ENCODE results near the gene PACSIN1.

Gene PACSIN1

DNA sequence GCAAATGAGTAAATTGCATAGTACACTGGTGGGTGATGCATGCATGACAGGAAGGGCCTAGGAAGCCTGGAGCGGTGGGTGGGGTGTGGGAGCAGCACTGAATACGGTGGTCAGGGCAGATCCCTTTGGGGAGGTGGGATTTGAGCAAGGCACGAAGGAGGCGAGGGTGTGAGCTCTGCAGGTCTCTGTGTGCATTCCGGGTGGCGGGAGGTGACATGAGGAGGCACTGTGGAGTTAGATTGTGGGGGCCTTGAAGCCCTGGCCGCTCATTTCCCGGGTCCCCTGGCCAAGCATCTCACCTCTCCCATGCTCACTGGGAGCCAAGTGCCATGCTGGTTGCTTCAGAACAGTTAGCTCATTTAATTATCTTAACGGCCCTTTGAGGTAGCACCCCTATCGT lies 96.5 kb downstream of the PACSIN1 start:
- no peak for DNase-seq (ENCODE audit: low read depth in 2 of 2)

DNA sequence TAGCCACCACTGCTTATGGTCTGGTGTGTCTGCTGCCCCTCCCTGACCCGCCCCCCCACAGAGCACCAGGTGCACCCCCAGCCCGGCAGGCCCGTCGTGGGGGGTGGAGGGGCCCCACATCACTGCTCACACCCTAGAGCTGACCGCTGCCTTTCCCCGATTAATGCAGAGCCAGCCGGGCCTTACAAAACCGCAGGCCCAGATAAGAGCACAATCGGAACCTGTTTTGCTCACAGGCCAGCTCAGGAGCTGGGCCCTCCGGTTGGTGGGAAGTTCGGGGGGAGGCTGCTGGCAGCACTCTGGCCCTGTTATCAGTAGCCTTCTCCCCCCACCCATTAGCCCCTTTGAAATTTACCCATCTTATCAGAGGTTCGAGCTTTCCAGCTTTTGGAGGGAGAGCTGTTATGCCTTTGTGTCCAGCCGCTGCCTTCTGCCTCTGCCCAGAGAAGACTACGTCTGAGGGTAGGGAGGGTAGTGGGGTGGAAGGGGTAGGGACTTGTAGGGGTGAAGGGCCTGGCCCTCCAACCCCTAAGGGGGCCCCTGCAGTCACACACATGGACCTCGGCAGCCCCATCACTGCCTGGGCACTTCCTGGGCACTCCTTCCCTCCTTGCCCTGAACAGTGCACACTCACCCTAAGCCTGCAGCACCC lies 97.1 kb downstream of the PACSIN1 start:
- no peak for DNase-seq (ENCODE audit: low read depth in 2 of 2)

DNA sequence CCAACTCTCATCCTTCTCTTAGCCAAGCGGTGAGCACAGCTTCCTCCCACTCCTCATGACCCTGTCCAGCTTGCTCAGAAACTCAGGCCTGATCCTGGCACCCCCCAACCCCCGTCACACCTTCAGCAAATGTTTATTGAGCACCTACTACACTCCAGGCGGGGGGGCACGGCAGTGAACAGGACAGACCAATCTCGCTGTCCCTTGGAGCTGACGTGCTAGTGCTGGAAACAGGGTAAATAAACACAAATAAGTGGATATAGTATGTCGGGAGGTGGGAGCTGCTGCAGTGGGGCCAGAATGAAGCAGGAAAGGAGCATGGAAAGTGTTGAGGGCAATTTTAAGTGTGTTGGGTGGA lies 97.6 kb downstream of the PACSIN1 start:
- no peak for DNase-seq (ENCODE audit: low read depth in 2 of 2)

DNA sequence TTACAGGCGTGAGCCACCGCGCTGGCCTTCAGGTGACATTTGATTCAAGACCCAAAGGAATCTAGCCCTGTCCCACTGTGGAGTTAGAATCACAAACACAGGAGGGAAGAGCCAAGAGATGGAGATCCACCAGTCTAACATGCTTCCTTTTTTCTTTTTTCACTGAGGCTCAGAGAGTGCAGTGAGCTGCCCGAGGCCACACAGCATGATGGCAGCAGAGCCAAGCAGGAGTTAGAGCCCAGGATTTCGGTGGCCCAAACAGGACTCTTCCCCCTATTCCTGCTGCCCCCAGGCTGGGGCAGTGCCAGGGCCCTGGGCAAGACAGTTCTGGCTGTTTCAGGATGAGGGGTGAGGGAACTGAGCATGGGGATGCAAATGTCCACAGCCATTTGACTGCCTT lies 98.3 kb downstream of the PACSIN1 start:
- DNase-seq (ENCODE audit: low read depth in 2 of 2): no peak

DNA sequence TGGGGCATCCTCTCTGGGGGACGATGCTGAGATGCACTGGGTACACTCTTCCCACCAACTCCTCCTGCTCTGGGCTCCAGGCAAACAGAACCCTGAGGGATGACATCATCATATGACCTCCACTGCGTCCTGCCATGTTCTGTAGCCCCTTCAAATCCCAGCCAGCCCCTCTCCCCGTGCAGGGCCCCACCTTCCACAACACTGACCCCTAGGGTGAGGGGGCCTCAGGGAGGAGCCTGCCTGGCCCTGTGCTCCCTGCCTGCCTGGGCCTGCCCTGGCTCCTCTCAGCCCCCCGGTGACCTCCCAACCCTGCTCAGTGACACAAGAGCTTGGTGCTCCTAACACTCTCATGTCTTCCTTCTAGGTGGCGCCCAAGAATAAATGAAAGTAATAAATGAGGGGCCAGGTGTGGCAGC lies 99.9 kb downstream of the PACSIN1 start:
- no peak for DNase-seq (ENCODE audit: low read depth in 2 of 2)

DNA sequence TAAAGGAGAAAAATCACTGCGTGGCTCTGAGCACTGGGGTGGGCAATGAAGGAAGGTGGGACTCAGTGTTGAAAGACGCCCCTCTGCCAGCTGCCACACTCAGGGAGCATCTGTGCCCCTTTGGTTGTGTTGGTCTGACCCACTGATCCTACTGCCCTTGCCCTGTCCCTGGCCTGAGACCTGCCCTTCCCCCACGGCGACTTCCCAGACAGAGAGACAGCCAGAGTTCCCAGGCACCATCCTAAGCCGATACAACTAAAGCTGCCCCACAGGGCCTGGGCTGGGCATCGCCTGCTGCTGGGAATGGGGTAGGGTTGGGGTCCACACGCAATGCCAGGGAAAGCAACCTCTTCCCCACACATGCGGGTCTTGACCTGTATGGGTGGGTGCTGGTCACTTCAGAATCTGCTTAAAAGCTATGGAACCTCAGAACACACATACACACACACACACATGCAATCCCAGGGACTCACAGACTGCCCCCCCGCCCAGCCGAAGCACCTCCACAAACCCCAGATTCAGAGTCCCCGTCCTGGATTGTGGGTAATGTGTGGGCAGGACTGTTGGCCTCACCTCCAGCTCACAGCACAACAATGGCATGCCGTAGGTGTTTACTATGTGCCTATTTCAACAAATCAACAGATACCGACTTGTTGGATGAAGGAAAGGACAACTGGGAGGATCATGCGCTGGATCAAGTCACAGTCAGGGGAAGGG lies 101.1 kb downstream of the PACSIN1 start:
- DNase-seq (ENCODE audit: low read depth in 2 of 2): no peak

DNA sequence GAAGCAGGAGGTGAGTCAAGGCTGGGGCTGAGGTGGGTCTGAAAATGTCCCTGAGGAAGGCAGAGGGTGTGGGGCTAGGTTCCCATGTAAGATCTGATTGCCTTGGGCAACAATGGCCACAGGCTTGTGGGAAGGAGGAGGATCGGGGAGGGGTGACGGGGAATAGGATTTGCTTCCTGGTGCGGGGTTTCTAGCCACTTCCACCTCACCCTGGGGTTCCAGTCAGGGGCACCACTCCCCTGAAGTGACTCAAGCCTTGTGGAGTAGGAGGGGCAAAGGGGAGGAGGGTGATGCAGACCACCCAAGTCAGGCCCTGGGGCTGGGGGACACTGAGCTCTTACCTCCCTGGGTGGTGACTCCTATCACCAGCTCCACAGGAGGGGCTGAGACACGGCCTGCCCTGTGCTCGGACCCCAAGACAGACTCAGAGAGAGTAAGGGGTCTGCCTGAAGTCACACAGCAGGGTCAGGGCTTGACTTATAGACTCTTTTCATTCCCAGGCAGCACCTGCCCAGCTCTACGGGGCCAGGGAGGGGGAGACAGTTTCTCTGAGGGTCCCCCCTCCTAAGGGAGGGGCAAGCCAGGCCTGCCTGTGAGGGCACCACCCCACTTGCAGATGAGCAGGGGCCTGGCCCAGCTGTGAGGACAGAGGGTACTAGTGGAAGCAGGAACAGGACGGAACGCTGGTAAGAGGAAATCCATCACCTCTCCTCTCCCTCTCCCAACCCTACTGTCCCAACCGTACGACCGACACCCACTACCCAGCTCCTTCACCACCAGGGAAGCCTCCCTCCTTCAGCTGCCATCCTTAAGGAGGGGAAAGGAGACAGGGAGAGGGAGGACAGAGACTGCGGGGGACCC lies 102.7 kb downstream of the PACSIN1 start:
- DNase-seq (ENCODE audit: low read depth in 2 of 2): no peak

DNA sequence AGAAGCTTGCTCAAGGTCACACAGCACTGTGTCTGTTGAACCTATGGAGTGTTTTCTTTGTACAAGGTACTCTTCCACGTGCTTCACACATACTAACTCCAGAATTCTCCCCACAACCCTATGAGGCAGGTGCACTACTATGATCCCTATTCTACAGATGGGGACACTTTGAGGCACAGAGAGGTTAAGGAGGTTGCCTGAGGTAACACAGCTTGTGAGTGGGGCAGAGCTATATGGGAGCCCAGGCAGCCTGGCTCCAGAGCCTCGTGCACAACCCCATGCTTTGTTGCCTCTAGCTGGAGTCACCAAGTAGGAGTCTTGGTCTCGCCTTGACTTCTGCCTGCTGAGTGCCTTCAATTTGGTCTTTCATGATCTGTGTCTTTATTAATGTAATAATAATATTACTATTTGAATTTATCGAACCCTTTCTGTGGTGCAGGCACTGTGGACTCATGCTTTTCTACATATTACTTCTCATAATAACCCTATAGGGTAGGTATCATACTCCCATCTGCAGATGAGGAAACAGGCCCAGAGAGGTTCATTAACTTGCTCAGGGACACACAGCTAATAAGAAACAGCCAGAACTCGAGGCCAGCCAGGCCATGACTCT lies 103.6 kb downstream of the PACSIN1 start:
- DNase-seq (ENCODE audit: low read depth in 2 of 2): no peak

DNA sequence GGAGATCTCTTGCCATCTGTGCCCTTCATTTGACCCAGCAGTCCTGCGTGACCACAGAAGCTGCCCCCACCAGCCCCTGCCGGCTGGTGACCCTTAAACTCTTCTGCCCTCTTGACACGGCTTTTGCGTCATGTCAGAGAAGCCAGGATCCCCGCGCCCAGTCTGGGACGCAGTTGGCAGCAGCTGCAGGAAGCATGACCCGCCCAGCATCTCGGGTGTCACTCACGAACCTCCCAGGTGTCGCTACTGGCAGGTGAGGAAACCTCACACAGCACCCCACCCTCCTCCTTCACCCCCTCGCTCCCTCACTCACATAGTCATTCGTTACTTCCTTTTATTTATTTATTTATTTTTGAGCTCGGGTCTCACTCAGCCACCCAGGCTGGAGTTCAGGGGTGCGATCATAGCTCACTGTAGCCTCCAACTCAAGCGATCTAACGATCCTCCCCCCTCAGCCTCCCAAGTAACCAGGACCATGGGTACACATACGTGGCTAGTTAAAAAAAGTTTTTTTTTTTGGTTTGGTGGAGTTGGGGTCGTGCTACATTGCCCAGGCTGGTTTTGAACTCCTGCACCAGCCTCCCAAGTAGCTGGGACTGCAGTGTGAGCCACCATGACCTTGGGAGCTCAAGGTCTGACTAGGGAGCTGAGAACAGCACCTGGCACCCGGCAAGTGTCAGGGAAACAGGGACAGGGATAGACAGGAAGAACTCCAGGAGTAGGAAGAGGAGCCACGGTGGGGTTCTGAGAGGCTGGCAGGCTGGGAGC lies 104.4 kb downstream of the PACSIN1 start:
- DNase-seq (ENCODE audit: low read depth in 2 of 2): no peak

DNA sequence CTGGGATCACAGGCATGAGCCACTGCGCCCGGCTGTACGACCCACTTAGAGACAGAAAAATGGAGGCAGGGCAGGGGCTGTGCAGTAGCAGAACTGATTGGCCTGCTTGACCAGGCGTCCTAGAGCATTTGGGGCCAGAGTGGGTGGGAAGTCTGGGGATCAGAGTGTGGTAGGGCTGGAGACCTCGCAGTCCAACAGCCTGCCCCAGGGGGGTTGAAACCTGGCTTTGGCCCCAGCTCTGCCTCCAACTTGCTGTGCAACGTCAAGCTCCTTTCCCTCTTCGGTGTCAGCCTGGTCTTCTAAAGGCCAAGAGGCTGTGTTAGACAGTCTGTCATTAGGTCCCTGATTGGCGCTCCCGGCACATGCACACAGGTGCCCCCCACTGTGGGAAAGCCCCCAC lies 105.5 kb downstream of the PACSIN1 start:
- no peak for DNase-seq (ENCODE audit: low read depth in 2 of 2)

DNA sequence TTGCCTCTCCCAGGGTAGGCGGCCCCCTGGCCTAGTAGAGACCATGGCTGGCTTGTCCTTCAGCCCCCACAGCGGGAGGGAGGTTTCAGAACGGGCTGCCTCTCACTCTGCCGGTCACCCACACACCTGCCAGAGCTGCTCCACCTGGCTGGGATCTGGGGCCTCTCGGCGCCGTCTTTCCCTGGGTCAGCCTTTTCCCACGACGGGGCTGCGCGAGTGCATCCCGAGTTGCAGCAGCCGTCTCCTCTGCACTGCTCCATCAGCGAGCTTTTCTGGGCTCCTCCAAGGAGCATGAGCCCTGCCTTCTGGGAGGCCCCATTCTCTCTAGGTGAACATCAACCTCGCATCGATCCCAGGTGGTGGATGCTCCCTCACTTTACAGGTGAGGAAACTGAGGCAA lies 106.1 kb downstream of the PACSIN1 start:
- DNase-seq (ENCODE audit: low read depth in 2 of 2): no peak

DNA sequence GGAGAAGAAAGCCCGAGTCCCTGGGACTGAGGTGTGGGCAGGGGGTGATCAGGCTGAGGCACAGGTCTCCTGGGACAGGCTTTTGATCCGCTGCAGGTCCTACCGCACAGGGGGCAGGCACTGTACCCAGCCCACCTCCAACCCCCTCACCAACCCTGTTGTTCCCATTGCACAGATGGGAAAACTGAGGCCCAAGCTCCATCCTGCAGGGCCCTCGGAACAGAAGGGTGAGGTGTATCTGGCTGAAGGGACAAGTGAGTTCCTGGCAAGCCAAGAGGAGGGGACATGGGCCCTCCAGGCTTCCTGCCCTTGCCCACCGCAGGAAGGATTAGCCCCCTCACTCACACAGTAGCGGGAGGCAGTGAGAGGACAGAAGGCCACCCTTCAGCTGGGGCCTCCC lies 106.7 kb downstream of the PACSIN1 start:
- DNase-seq (ENCODE audit: low read depth in 2 of 2): no peak

DNA sequence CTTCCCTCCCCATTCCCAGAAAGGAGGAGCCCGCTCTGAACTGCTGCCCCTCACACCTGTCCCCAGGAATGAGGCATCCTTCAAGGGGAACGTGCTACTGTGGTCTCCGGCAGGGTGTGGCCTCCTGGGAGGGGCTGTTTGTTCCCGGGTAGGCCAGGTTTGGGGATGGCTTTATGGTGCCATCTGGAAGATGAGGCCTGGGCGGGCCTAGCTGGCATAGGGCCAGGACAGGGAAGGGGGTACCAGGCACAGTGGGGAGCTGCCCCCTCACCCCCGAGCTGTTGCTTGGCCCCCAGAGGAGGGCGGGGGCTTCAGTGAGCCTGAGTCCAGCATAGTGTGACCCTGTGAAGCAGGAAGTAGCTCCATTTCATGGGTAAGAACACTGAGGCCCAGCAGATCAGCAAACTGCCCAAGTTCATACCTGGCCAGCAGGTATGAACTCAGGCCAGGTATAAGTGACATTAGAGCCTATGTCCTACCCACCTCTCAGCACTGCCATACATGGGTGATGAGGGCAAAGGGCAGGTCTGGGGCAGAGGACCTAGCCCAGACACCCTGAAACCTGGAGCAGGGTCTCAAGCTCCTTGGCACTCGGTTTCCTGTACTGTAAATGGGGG lies 107.8 kb downstream of the PACSIN1 start:
- DNase-seq (ENCODE audit: low read depth in 2 of 2): no peak

DNA sequence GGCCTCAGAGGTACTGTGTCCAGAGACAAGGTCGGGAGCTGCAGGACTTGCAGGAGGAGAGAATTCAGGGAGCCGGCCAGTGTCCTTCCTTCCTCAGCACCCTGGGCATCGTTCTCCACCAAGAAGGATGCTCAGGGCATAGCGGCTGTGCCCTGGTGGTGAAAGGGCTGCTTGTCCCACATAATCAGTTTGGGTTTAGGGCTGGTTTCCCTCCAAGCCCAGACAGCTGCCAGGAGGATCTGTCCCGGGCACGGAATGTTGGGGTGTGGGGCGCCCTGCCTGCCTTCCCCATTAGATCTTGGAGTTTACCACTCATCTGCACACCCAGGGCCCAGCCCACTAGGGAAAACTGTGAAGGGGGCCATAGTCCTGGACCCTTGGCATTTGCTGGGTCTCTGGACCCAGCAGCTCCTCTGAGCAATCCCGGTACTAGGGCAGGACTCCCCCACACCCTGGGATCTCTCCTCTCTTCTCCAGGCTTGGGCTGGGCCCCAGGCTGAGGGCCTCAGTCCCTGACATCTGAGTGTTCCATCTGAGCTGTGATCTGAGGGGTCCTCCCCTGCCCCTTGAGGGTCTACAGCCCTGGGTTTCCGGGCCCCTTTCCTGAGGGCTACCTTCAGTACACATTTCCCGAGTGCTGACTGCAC lies 108.9 kb downstream of the PACSIN1 start:
- no peak for DNase-seq (ENCODE audit: low read depth in 2 of 2)

DNA sequence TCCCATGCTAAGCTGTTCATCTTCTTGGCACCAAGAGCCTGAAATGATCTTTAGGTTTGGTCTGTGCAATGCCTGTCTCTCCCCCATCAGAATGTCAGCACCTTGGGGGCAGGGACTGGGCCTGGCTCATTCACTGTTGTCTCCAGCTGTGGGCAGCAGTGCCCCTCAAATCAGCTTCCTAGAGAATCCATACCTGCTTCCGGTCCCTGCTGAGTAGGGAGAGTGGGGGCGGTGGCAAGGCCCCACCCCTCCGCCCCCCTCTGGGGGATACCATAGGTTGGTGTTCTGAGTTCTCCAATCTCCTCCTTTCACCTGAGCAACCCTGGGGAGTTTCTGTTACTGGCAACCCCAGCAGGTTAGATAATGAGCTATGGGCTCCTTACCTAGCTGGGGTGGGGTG lies 109.5 kb downstream of the PACSIN1 start:
- no peak for DNase-seq (ENCODE audit: low read depth in 2 of 2)

DNA sequence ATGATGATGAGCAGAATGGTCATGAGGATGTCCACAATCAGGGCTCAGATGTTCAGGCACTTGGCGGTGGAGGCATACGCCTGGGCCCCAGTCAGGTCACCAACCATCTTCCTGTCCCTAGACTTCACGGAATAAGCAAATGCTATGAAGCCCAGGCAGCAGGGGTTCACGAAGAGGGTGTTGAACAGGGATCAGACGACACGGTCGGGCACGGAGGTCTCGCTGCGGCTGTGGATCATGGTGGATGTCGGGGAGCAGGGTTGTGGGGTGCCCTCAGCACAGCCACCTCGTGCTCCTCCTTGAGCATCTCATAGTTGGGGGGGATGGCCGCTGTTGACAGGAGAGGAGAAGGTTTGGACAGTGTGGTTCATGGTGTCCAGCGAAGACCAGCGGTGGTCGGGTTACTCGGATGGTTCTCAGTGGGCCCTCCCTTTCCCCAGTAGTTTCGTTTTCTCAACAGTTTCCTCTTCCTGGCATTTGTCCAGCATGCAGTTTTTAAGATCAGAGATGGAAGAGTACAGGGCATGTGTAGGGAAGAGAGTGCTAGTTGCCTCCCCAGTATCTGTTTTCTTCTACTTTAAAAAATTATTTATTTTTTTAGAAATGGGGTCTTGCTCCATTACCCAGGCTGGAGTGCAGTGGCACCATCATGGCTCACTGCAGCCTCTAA lies 110.5 kb downstream of the PACSIN1 start:
- DNase-seq (ENCODE audit: low read depth in 2 of 2): no peak

DNA sequence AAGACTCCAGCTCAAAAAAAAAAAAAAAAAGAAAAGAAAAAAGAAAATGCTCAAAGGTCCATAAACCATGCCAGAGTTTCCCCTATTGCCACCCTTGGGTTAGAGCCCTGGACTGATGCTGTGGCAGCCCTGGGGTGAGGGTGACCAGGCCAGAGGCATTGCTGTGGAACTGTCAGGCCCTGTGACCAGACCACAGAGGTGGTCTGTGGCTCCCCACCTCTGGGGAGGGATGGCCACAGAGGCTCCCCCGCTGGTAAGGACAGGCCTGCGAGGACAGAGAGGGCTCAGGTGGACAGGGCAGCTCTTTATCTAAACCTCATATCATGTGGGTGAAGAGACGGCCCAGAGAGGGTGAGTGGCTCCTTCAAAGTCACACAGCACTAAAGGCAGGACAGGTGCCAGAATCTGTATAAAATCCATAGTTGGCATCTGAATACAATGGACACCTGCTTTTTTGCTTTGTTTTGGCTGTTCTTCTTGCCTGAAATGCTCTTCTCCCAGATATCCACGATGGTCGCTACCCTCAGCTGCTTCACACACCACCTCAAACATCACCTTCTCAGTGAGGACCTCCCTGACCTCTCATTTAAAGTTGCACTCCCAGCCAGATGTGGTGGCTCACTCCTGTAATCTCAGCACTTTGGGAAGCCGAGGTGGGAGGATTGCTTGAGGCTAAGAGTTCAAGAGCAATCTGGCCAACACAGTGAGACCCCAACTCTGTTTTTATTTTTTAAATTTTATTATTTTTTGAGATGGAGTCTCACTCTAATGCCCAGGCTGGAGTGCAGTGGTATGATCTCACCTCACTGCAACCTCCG lies 112.8 kb downstream of the PACSIN1 start:
- DNase-seq (ENCODE audit: low read depth in 2 of 2): no peak

DNA sequence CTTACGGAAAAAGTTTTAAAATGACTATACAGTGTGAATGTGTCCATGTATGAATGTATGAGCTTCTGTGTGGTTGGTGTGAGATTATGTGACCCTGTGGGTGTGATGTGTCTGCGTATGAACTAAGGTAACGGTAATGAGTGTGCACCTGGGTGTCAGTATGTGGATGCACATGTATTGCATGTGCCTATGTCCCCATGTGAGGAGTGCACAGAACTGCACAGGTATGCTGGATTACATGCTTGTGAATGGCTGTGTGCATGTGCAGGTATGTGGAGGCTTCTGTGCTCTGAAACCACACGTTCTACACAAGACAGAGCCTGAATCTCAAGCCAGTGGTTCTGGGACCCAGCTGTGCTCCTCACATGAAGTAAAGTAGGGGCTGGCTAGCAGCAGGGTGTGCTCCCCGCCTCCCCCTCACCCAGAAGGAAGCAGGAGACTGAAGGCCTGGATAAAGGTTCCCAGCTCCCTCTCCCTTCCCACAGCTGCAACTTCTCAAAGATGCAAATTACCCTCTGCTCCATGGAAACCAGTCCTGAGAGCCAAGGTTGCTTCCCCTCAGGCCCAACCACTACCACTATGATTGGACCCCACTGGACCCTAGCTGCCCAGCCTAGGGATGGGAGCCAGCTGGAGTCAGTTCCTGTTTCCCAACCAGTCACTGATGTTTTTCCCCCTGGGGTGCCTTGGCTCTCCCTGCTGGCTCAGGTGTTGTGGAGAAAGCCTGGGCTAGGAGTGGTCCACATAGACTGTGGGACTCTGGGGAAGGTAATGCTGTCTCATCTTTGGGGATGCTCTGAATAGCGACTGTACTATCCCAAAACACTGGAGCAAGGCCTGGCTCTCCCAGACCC lies 115.1 kb downstream of the PACSIN1 start:
- no peak for DNase-seq (ENCODE audit: low read depth in 2 of 2)
